Astrocyte of the hippocampus (primary cell): ENCODE data around the gene PRSS53.
A peak's percentile ranks its signal among the peaks of the same experiment; 100 is the strongest.

ENCODE experiments used
- DNase-seq: peaks from one replicate; pipeline ENCODE4 v3.0.0; 2011; ENCODE audit warnings: low read depth, low spot score

The PRSS53 gene

DNA sequence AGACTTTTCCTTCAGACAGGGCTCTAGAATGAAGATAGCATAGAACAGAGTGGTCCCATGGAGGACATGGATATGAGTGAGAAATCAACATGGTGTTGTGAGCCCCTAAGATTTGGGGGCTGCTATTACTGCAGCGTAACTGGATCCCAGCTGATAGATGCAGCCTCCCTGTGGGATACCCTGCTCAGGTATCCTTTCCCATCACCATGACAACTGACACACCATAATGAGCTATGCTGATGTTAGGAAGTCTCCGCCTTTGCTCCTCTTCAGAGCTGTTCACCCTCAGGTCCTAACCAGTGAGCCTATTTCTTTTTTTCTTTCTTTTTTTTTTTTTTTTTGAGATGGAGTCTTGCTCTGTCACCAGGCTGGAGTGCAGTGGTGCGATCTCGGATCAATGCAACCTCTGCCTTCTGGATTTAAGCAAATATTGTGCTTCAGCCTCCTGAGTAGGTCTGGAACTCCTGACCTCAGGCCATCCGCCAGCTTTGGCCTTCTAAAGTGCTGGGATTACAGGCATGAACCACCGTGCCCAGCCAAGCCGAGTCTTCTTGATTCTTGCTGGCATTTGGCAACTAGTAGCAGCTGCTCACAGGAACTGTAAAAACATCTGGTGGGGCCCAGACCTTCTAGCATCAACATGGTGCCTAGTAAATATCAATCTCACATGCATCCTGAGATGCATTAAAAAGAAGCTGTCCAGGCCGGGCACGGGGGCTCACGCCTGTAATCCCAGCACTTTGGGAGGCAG is 38.3 kb downstream of the PRSS53 start:
- no peak for DNase-seq

DNA sequence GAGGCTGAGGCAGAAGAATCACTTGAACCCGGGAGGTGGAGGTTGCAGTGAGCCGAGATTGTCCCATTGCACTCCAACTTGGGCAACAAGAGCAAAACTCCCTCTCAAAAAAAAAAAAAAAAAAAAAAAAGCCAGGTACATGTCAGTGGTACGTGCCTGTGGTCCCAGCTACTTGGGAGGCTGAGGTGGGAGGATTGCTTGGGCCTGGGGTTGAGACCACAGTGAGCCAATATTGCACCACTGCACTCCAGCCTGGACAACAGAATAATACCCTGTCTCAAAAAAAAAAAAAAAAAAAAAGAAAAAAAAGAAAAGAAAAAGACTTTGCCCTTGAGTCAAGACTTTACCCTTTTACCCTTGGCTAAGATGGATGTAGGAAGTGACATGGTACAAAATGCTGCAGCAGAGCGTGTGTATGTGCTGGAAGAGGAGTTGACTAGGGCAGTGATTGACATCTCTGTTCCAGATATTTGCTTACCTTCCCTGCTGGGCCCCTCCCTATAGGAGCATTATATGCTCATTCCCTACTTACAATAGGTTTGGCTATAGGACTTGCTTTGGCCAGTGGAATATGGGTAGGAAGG is 44.8 kb downstream of the PRSS53 start:
- no peak for DNase-seq

GRCh38 chr16:31043352-31043751 is 45.4 kb downstream of the PRSS53 start:
- no peak for DNase-seq

DNA sequence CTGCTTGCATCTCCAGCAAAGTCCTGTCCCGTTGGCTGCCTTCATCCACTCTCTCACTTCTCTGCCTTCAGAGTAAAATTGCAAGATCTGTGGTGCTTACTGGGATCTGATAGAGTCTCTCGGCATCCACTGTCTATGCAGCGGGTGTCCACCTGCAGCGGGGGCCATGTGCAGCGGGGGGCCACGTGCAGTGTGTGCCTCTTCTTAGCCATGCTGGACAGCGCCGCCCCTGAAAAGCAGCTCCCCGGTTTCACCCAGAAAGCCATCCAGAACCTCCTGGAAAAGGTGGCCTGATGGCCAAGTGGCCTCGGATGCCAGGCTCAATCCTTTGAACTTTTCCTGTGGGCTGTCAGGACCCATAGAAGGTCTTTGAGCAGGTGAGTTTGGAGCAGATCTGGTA is 45.9 kb downstream of the PRSS53 start:
- no peak for DNase-seq

DNA sequence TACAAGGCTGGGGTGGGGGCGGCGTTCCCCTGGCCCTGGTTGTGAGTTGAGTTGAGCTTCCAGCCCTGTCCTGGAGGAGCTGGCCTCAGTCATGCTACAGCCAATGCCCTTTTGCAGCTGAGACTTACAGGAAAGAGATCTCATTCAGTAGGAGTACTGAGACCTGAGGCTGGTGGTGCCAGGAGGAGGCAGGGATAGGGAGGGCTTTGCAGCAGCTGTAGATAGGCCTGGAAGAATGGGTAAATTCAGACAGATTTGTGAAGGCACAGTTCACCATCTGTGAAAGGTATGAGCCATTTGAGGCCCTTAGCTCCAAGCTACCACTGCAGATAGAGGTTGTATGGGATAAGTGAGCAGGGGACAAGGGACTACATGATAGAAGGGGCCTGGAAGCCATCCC is 49.8 kb downstream of the PRSS53 start:
- no peak for DNase-seq

DNA sequence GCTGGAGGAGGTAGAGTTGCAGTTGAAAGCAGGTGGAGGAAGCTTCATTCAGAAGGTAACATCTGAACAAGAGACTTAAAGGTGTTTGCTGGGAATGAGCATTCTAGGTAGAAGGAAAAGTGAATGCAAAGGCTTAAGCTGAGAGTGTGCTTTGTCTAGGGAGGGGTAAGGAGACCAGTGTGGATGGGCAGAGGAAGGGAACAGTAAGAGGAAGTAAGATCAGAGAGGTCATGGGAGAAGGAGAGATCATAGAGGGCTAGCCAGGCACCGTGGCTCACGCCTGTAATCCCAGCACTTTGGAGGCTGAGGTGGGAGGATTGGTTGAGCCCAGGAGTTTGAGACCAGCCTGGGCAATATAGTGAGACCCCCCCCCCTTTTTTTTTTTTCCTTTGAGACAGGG is 52.1 kb downstream of the PRSS53 start:
- no peak for DNase-seq

GRCh38 chr16:31033709-31034492 is 54.8 kb downstream of the PRSS53 start:
- DNase-seq = peak; percentile 91
